ENCODE measurements around the gene GPRC5D.

GRCh38 chr12:12922191-12922616 is 29.8 kb downstream of the GPRC5D start:
- no peak for TF ChIP-seq POLR2A (IDR thresholded peaks at IDR 0.05)
- TF ChIP-seq, protein P1, sequence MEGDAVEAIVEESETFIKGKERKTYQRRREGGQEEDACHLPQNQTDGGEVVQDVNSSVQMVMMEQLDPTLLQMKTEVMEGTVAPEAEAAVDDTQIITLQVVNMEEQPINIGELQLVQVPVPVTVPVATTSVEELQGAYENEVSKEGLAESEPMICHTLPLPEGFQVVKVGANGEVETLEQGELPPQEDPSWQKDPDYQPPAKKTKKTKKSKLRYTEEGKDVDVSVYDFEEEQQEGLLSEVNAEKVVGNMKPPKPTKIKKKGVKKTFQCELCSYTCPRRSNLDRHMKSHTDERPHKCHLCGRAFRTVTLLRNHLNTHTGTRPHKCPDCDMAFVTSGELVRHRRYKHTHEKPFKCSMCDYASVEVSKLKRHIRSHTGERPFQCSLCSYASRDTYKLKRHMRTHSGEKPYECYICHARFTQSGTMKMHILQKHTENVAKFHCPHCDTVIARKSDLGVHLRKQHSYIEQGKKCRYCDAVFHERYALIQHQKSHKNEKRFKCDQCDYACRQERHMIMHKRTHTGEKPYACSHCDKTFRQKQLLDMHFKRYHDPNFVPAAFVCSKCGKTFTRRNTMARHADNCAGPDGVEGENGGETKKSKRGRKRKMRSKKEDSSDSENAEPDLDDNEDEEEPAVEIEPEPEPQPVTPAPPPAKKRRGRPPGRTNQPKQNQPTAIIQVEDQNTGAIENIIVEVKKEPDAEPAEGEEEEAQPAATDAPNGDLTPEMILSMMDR (IDR thresholded peaks at IDR 0.05), result no peak

Measured in Peyer's patch (tissue), 4 donors.